ENCODE measurements around the gene MAPK7.

The MAPK7 gene

GRCh38 chr17:19402171-19402570 lies 23.9 kb downstream of the MAPK7 start:
- no peak for DNase-seq

- no peak for DNase-seq
These were observed 24.7 kb downstream of the MAPK7 start for GRCh38 chr17:19403021-19403420.

- DNase-seq: no peak
These were observed 26.0 kb downstream of the MAPK7 start for GRCh38 chr17:19404264-19404663.

DNA sequence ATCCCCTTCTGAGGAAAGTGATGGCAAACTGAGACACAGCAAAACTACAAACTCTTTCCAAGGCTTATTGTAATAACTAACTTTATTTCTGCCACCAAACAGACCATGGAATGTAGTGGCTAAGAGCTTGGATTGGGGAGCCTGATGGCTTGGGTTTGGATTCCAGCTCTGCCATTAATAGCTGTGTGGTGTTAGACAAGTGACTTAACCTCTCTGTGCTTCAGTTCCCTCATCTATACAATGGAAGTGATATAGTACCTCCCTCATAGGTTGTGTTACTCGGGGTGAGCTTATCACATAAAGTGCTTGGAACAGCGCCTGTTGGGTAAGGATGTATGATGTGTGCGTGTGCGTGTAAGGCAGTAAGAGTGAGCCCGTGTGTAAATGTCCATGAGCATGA lies 26.8 kb downstream of the MAPK7 start:
- DNase-seq: no peak

- no peak for DNase-seq
These were observed 29.5 kb downstream of the MAPK7 start for GRCh38 chr17:19407601-19408345.

GRCh38 chr17:19408346-19408710 lies 30.0 kb downstream of the MAPK7 start:
- no peak for DNase-seq

- no peak for DNase-seq
These were observed 30.8 kb downstream of the MAPK7 start for GRCh38 chr17:19409066-19409465.

DNA sequence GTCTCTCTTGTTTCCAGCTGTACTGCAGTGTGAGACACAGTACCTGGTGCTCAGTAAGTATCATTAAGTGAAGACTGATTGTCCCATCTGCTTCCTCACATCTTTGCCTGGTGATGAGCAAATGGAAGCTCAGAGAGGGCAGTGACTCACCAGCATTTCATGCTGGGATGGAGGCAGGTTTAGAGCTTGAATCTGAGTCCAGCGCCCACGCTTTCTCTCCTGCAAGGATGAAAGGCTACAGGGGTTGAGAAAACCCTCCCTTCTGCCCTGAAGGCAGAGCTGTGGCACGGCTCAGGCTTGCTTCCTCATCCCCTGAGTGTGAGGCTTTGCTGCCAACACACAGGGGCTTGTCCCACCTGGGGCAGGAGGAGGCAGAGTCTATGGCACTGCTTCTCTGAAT lies 31.2 kb downstream of the MAPK7 start:
- DNase-seq: no peak

- no peak for DNase-seq
These were observed 31.8 kb downstream of the MAPK7 start for GRCh38 chr17:19410091-19410490.

DNA sequence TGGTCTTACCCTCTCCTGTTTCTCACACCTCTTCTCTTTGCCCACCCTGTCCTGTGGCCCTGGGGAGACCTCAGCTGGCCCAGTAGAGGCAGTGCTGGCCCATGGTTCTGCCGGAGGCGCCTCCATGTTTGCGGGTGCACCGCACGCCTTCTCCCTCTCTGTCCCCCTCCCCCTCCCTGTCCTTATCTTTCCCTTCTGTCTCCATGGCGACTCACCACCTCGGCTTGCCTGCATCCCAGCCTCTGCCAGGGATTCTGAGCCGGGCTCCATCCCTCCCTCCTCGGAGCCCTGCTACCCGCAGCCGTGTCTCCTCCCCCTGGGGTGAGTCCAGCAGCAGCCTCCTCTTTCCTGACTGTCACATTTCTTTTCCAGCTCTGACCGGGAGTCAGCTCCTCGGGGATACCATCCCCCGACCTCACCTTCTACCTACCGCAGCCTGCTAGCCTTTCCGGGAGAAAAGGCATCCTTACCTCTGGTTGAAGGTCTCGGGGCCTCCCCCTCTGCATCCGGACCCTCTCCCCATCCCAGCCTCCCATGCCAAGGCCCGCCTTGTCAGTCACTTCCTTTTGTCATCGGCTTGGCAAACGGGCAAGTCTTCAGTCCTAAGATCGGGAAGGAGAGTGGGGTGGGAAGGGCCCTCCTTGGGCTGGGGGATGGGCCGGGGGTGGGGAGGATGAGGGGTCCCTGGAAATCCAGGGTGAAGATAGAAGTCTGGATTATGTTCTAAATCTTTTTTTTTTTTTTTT lies 32.8 kb downstream of the MAPK7 start, which contains the start of gene RNF112:
TSS of gene RNF112 (plus strand) at position 358 of the 746 bp plus-strand sequence. CDS start at position 535, 177 bp downstream.
- no peak for DNase-seq

DNA sequence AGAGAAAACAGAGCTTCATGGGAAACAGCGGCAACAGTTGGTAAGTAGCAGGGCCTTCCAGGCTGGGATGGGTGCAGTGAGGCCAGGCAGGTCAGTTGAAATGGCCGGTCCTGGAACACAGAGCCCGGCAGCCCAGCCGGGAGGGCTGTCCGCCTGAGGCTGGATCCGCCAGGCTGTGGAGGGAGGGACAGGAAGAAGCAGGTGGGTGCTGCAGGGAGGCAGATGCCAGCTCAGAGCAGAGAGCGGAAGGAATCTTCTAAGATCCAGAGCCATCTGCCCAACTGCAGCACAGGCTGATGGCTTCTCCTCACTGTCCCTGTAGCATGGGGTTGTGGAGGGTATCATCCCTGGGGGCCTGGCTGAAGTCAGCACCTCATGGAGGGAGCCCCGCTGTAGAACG lies 33.3 kb downstream of the MAPK7 start:
- DNase-seq: no peak

DNA sequence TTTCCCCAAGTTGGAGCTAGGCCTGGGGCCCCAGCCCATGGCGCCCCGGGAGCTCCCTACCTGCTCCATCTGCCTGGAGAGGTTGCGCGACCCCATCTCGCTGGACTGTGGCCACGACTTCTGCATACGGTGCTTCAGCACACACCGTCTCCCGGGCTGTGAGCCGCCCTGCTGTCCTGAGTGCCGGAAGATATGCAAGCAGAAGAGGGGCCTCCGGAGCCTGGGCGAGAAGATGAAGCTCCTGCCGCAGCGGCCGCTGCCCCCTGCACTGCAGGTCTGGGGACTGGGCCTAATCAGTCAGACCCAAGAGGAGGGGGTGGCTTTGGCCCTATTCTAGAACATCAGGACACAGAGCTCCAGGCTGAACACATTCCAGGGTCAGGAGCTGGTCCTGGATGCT lies 34.2 kb downstream of the MAPK7 start:
- no peak for DNase-seq

DNA sequence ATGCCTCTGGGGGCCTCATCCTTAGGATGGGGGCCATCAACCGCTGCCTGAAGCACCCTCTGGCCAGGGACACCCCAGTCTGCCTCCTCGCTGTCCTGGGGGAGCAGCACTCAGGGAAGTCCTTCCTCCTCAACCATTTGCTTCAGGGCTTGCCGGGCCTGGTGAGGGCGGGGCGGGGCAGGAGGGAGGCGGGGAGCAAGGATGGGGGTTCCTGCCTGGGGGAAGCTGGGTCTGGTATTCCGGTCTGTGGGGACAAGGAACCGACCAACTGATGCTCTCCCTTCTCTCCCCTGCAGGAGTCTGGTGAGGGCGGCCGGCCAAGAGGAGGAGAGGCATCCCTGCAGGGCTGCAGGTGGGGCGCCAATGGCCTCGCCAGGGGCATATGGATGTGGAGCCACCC lies 34.7 kb downstream of the MAPK7 start:
- DNase-seq: no peak

DNA sequence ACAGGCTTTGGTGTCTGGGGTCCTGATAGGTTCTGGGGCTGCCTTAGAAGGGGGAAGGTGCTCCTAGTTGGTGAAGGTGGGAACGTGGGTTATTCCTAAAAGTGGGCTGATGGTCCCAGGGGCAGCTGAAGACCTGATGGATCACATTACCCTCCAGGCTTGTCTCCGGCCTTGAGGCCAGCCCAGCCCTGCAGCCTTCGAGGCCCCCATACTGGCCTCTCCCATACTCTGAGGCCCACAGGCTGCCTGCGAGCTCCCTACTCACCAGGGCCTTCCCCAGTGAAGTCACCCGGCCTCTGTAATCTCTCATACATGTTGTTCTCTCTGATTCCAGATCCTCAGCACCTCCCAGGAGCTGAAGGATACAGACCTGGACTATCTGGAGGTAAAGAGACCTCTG lies 35.5 kb downstream of the MAPK7 start:
- DNase-seq: no peak

DNA sequence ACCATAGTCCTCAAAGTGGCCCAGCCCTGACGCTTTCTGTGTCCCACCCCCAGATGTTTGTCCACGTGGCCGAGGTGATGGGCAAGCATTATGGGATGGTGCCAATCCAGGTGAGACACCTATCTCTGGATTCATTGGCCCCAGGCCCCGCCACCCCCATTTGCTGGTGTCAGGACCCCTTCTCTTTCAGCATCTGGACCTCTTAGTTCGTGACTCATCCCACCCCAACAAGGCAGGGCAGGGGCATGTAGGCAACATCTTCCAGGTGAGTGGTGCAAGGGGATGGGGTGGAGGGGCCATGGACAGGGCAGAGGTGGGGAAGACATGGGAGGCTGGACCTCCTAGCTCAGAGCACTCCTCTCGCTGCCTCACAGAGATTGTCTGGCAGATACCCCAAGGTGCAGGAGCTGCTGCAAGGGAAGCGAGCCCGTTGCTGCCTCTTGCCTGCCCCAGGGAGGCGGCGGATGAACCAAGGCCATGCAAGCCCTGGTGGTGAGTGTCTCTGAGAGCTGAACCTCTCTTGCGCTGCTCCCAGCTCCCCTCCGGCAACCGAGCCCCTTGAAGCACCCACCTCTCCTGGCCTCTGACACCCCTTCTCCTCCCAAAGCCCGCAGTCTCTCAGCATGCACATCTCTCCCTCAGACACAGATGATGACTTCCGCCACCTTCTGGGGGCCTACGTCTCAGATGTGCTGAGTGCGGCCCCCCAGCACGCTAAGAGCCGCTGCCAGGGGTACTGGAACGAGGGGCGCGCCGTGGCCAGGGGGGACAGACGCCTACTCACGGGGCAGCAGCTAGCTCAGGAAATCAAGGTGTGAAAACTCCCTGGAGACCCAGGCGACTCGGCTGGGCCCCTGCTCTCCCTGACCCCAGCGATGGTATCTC lies 36.3 kb downstream of the MAPK7 start:
- no peak for DNase-seq

GRCh38 chr17:19415311-19415710 lies 37.0 kb downstream of the MAPK7 start:
- no peak for DNase-seq

GRCh38 chr17:19415806-19416775 lies 37.8 kb downstream of the MAPK7 start:
- no peak for DNase-seq

DNA sequence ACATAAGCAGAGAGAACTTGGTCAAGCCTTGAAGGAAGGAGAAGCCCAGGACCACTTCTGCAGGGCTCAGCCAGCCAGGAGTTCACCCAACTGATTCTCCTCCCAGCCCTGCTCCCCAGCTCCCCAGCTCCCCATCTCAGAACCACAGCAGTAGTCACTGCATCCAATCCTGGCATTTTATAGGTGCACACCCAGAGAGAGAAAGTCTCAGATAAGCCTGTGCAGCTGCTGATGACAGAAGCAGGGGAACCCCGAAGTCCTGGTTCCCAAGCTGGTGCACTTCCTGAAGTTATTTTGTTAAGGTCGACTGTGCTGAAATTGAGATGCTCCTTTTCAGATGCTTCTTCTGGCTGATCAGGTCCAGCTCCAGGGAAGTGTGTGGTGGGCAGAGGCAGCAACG lies 39.3 kb downstream of the MAPK7 start:
- no peak for DNase-seq

DNA sequence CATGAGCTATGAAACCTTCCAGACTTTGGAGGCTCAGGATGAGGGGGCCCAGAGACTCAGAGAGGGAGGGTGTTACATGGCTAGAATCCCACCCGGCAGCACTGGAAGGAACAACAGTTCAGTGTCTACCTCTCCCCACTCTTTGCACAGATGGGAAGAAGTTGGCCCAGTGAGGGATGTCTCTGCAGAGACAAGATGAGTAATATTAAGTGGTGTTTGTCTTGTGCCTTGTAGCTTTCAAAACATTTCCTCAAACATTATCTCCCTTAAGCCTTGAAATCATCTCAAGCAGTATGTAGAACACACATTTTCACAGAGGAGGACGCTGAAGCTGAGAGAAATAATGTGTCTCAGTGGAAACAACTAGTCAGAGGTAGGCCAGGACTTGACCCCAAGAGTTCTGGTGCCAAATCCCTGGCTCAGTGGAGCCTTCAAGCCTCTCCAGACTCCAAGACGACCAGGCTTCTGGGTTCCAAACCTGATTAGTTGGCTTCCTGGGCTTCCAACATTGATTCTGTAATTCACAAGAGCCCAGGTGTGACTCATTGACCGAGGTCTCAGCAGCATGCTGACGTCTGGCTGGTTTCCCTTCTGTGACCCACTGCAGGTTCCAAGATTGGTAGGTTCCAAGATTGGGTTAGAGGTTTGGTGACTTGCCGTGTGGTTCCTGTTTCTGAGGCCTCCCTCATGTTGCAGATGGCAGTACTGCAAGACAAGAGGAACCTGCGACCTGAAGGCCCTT lies 40.1 kb downstream of the MAPK7 start:
- DNase-seq: no peak

- no peak for DNase-seq
These were observed 42.9 kb downstream of the MAPK7 start for GRCh38 chr17:19421219-19421618.

- no peak for DNase-seq
These were observed 43.6 kb downstream of the MAPK7 start for GRCh38 chr17:19421926-19422325.

Data from stimulated activated naive CD4-positive, alpha-beta T cell (primary cell).